ENCODE measurements around the gene MED20. TPM values are rescaled to one million over a fixed set of nuclear protein-coding genes. Genes with fewer than 3 reads are reported as not detected.

MED20 gene
- total and polyA plus RNA-seq, 2 of the 8 experiments (the other 6 are each of a cell fraction or from before 2014, with no cell fraction given), result 38.7 to 51.8 TPM

GRCh38 chr6:41896281-41896680, 24.7 kb downstream of the MED20 start (continued):
- no peak for TF ChIP-seq RXRA (IDR thresholded peaks at IDR 0.05; ENCODE audit: insufficient read depth, low read depth, low read length)
- no peak for TF ChIP-seq RBBP5 (IDR thresholded peaks at IDR 0.05; ENCODE audit: borderline replicate concordance, low read depth, low read length)
- no peak for TF ChIP-seq TEAD4 (IDR thresholded peaks at IDR 0.05; ENCODE audit: low read depth, low read length)
